GM12864 (cell line): ENCODE results near the gene VAV1.

ENCODE experiments used
- DNase-seq: peaks from one replicate; pipeline ENCODE4 v3.0.0-alpha.2; 2011; ENCODE audit warnings: low read depth
- H3K4me3 ChIP-seq: 2 replicates; pipeline ENCODE4 v1.5.1; 2011; ENCODE audit warnings: mild to moderate bottlenecking, low read depth, low read length, control low read depth
- CTCF ChIP-seq: IDR thresholded peaks from 2 replicates; pipeline ENCODE4 v1.5.1; 2011; ENCODE audit warnings: low read depth, mild to moderate bottlenecking, moderate library complexity, low read length, control low read depth, inconsistent platforms; ENCODE audit errors: missing control alignments

Gene VAV1

GRCh38 chr19:6733338-6734095 lies 39.0 kb upstream of the VAV1 start:
- no peak for DNase-seq
- TF ChIP-seq CTCF, result peak; percentile 14

GRCh38 chr19:6734096-6734696 lies 38.3 kb upstream of the VAV1 start:
- no peak for DNase-seq
- no peak for TF ChIP-seq CTCF
- H3K4me3 ChIP-seq, result no peak overlapping the region

More at GRCh38 chr19:6733338-6734095, 39.0 kb upstream of the VAV1 start:
- H3K4me3 ChIP-seq, result no peak overlapping the region

- peak overlapping the region; percentile 86 for H3K4me3 ChIP-seq
- DNase-seq, result no peak
- no peak for TF ChIP-seq CTCF
These were observed 37.2 kb upstream of the VAV1 start for GRCh38 chr19:6735181-6735911.

- H3K4me3 ChIP-seq, result peak overlapping the region; percentile 86
- TF ChIP-seq CTCF, result peak; percentile 77
- peak; percentile 75 for DNase-seq
These were observed 36.2 kb upstream of the VAV1 start for GRCh38 chr19:6736169-6736916.

GRCh38 chr19:6736917-6737283 lies 35.6 kb upstream of the VAV1 start:
- H3K4me3 ChIP-seq, result peak overlapping the region; percentile 86
- TF ChIP-seq CTCF, result no peak
- no peak for DNase-seq

- DNase-seq, result peak; percentile 100
- no peak for TF ChIP-seq CTCF
- peak within 1 kb of the TSS; percentile 86 for H3K4me3 ChIP-seq
These were observed 35.1 kb upstream of the VAV1 start, which contains the start of gene GPR108 for GRCh38 chr19:6737284-6737872. Gene GPR108 (minus strand): TSS chr19:6737580. CDS start chr19:6737576, 4 bp downstream.
